ENCODE results near the gene ZFHX2.

Gene ZFHX2

GRCh38 chr14:23536494-23536893 is 15.1 kb downstream of the ZFHX2 start:
- TF ChIP-seq CTCF (IDR thresholded peaks at IDR 0.05; ENCODE audit: borderline replicate concordance, insufficient read depth, low read depth, low read length) = no peak
- H3K4me3 ChIP-seq (ENCODE audit: low read depth, low read length) = no peak overlapping the region

GRCh38 chr14:23535943-23536342 is 15.6 kb downstream of the ZFHX2 start:
- no peak overlapping the region for H3K4me3 ChIP-seq (ENCODE audit: low read depth, low read length)
- TF ChIP-seq CTCF (IDR thresholded peaks at IDR 0.05; ENCODE audit: borderline replicate concordance, insufficient read depth, low read depth, low read length) = no peak

DNA sequence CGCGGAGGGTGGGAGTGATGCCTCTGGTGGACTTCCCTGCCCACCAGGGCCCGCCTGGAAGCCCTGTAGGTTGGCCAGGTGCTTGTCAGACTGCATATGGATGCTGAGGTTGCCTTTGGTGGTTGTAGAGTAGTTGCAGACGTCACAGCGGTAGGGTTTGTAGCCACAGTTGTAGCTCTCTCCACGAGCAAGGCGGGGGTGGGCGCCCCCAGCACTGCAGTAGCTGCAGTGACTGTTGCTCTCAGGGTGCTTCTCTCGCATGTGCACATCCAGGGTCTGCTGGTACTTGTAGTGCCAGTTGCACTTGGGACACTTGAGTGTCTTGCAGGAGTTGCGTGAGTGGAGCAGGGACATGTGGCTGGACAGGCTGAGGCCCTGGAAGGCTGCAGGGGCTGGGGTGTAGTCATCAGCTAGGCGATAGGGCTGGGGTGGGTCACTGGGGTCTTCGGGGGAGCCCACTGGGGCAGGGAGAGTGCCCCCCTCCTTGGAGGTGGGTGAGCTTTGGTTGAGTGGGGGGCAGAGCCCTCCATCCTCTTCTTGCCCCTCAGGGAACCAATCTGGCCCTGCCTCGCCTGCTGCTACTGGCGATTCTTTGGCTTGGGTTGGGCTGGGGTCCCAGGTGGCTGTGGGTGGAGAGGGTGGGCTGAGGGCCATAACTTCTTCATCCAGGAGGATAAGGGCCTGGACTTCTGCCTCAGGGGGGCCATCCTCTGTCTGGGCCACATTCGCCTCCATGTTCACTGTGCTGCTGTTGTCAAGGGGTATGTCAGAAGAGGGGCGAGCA is 17.7 kb downstream of the ZFHX2 start:
- no peak overlapping the region for H3K4me3 ChIP-seq (ENCODE audit: low read depth, low read length)
- TF ChIP-seq CTCF (IDR thresholded peaks at IDR 0.05; ENCODE audit: borderline replicate concordance, insufficient read depth, low read depth, low read length) = no peak

- TF ChIP-seq CTCF (IDR thresholded peaks at IDR 0.05; ENCODE audit: borderline replicate concordance, insufficient read depth, low read depth, low read length) = no peak
- H3K4me3 ChIP-seq (ENCODE audit: low read depth, low read length) = no peak overlapping the region
These were observed 18.9 kb downstream of the ZFHX2 start for GRCh38 chr14:23532658-23533057.

DNA sequence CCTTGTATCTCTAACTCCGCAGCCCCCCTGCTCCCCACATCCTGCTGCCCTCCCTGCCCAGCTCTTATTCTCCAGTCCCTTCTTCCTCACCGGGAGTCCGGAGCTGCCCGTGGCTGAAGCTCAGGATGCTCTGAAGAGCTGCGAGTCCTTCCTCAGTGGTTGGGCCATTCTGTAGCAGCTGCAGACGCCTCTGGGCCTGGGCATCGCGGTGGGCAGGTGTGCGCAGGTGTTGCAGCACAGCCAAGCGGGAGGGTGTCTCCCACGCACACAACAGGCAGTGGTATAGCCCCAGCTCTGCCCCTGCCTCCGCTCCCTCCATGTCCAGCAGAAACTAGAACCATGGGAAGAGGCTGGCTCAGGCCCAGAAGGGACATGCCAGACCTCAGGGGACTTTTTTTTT is 20.2 kb downstream of the ZFHX2 start:
- no peak for TF ChIP-seq CTCF (IDR thresholded peaks at IDR 0.05; ENCODE audit: borderline replicate concordance, insufficient read depth, low read depth, low read length)
- no peak overlapping the region for H3K4me3 ChIP-seq (ENCODE audit: low read depth, low read length)

GRCh38 chr14:23530375-23531055 is 21.1 kb downstream of the ZFHX2 start:
- no peak overlapping the region for H3K4me3 ChIP-seq (ENCODE audit: low read depth, low read length)
- TF ChIP-seq CTCF (IDR thresholded peaks at IDR 0.05; ENCODE audit: borderline replicate concordance, insufficient read depth, low read depth, low read length) = no peak

DNA sequence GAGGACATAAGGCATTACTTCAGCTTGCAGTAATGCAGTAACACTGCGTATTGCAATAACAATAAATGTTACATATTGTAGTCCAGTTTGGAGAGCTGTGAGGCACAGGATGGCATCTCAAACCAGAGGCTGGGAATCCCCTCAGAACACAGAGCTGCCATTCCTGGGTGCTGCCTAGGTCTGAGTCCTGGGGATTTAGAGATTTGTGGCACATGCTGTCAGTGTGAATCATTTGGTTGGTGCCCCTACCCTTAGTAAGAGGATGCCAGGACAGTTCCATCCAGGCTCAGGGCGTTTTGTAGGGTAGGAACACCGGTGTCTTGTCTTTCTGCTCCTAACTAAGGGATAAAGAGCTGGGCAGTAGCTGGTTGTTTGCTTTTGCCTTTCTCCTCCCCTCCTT is 22.5 kb downstream of the ZFHX2 start:
- H3K4me3 ChIP-seq (ENCODE audit: low read depth, low read length) = no peak overlapping the region
- TF ChIP-seq CTCF (IDR thresholded peaks at IDR 0.05; ENCODE audit: borderline replicate concordance, insufficient read depth, low read depth, low read length) = no peak
